Kidney epithelial cell (primary cell): Measurements from ENCODE around the gene DIP2C. TPM values are rescaled to one million over a fixed set of nuclear protein-coding genes. Genes with fewer than 3 reads are reported as not detected.
"Not testable (repeated sequence)": the region's sequence is repeated elsewhere in the genome, so short reads cannot be mapped to it uniquely, and the experiment has no call there.

Experiments
- DNase-seq: peaks from one replicate; pipeline ENCODE4 v3.0.0-alpha.2; 2010; ENCODE audit warnings: low read depth
- H3K27me3 ChIP-seq: 2 replicates; pipeline ENCODE4 v1.6.0; 2011; ENCODE audit warnings: low read length; ENCODE audit not compliant: control insufficient read depth, insufficient read depth
- H3K36me3 ChIP-seq: 2 replicates; pipeline ENCODE4 v1.5.1; 2011; ENCODE audit warnings: low read length; ENCODE audit not compliant: control insufficient read depth, insufficient read depth
- H3K4me3 ChIP-seq: 2 replicates; pipeline ENCODE4 v1.5.1; 2011; ENCODE audit warnings: low read depth, mild to moderate bottlenecking, control low read depth, low read length
- CTCF ChIP-seq: IDR thresholded peaks from 2 replicates; pipeline ENCODE4 v1.5.1; 2011; ENCODE audit warnings: mild to moderate bottlenecking, moderate library complexity, low read length, control low read depth, inconsistent platforms; ENCODE audit not compliant: insufficient read depth, poor library complexity, severe bottlenecking
- total RNA-seq: library from RNA; depleted of rRNA; stranded (reverse); fragments of >200 nt; gene quantifications from 2 replicates; pipeline ENCODE4 v1.2.3, GENCODE V29; 2015

The DIP2C gene
- total RNA-seq, 1 donor from 2014 or later = 19.2 TPM

- no peak for TF ChIP-seq CTCF
- Histone ChIP-seq H3K27me3 (no peaks in the 10 kb centered on the region), H3K36me3 (no peaks in the 10 kb centered on the region), H3K4me3 (no peak overlapping the region)
- no peak for DNase-seq
Observed at GRCh38 chr10:596725-597345, 92.6 kb downstream of the DIP2C start.

GRCh38 chr10:596131-596530 is 93.3 kb downstream of the DIP2C start:
- not testable (repeated sequence) for H3K4me3 ChIP-seq, DNase-seq, H3K27me3 ChIP-seq, H3K36me3 ChIP-seq

GRCh38 chr10:595473-595872 is 94.0 kb downstream of the DIP2C start:
- H3K4me3 ChIP-seq = no peak overlapping the region
- DNase-seq = no peak
- no peaks in the 10 kb centered on the region for H3K27me3 ChIP-seq
- no peaks in the 10 kb centered on the region for H3K36me3 ChIP-seq
- no peak for TF ChIP-seq CTCF

DNA sequence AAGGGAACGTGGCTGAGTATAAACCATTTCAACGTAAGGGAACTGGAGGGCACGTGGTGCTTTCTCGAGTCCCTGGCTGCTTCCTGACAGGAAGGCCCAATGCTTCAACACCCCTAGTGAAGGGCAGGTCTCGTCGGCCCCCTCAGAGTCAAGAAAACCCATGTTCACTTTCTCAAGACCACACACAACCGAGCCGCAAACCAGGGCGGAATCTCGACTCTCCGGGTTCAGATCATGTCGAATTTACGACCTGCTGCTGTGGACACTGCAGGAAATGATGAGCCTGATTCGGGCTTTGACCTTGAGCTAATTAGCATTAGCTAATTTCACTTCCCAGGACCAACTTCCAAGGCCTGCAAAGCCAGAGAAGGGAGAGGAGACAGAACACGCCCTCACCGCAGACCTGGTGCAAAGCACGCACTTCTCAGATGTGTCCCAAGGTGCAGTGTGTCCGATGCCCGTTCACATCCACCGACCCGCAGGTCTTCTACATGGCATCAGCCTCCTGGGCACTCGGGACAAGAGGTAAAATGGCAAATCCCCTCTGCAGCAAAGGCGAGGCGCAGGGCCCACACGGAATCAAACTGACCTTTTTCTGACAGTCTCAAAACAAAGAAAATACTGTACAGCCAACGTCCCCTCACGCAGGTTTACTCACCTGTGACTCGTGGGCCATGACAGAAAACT is 94.7 kb downstream of the DIP2C start:
- DNase-seq = no peak
- H3K36me3 ChIP-seq = no peaks in the 10 kb centered on the region
- H3K4me3 ChIP-seq = no peak overlapping the region
- H3K27me3 ChIP-seq = no peaks in the 10 kb centered on the region
- TF ChIP-seq CTCF = no peak

DNA sequence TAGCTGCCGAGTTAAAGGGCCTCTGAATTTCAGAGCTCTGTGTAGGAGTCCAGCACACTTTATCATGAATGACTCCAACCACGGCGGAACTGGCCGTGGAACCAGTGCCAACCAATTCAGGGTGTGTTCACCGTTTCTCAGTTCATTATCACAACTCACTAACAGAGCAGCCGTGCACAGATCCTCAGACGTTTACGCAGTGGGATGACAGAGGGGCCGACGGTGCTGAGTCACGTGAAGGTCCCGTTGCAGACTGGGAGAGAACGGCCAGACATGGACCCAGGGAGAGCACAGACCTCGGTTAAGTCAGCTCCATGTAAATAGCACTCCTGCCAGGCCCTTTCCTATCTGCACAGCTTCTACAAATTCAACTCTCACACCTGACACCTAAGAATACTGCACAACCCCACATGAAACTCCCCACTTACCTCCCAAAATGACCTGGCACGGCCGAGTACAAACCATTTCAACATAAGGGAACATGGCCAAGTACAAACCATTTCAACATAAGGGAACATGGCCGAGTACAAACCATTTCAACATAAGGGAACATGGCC is 95.5 kb downstream of the DIP2C start:
- no peak for DNase-seq
- TF ChIP-seq CTCF = no peak
- Histone ChIP-seq H3K36me3 (no peaks in the 10 kb centered on the region), H3K27me3 (no peaks in the 10 kb centered on the region), H3K4me3 (no peak overlapping the region)

GRCh38 chr10:593421-593820 is 96.0 kb downstream of the DIP2C start:
- H3K27me3 ChIP-seq = no peaks in the 10 kb centered on the region
- no peaks in the 10 kb centered on the region for H3K36me3 ChIP-seq
- no peak overlapping the region for H3K4me3 ChIP-seq
- no peak for TF ChIP-seq CTCF
- no peak for DNase-seq
